Measurements from ENCODE around the gene KIF1B. TPM values are rescaled to one million over a fixed set of nuclear protein-coding genes. Genes with fewer than 3 reads are reported as not detected.
A peak's percentile ranks its signal among the peaks of the same experiment; 100 is the strongest.
"Not testable (repeated sequence)": the region's sequence is repeated elsewhere in the genome, so short reads cannot be mapped to it uniquely, and the experiment has no call there.

KIF1B gene
- total RNA-seq, 1 donor from 2014 or later, result 49.4 TPM

- Mint-ChIP-seq H3K36me3 (ENCODE audit: low read depth) (peaks cover 17% of the 10 kb centered on the region), H3K27ac (ENCODE audit: unreplicated experiment) (peak overlapping the region; percentile 67), H3K4me3 (ENCODE audit: unreplicated experiment) (peak overlapping the region; percentile 19), H3K27me3 (ENCODE audit: low read depth) (no peaks in the 10 kb centered on the region), H3K4me1 (ENCODE audit: low read depth) (peaks cover 46% of the 10 kb centered on the region), H3K9me3 (ENCODE audit: low read depth) (no peaks in the 10 kb centered on the region)
- DNase-seq (ENCODE audit: low spot score), result no peak
- no peak for TF ChIP-seq CTCF (IDR thresholded peaks at IDR 0.05)
These were observed 190.9 kb downstream of the KIF1B start for GRCh38 chr1:10401281-10401680.

- DNase-seq (ENCODE audit: low spot score), result no peak
- Mint-ChIP-seq H3K36me3 (ENCODE audit: low read depth) (peaks cover 27% of the 10 kb centered on the region), H3K9me3 (ENCODE audit: low read depth) (no peaks in the 10 kb centered on the region), H3K27ac (ENCODE audit: unreplicated experiment) (peak overlapping the region; percentile 75), H3K27me3 (ENCODE audit: low read depth) (no peaks in the 10 kb centered on the region), H3K4me1 (ENCODE audit: low read depth) (peaks cover 46% of the 10 kb centered on the region), H3K4me3 (ENCODE audit: unreplicated experiment) (no peak overlapping the region)
- TF ChIP-seq CTCF (IDR thresholded peaks at IDR 0.05), result no peak
These were observed 192.4 kb downstream of the KIF1B start for GRCh38 chr1:10402729-10403274.

DNA sequence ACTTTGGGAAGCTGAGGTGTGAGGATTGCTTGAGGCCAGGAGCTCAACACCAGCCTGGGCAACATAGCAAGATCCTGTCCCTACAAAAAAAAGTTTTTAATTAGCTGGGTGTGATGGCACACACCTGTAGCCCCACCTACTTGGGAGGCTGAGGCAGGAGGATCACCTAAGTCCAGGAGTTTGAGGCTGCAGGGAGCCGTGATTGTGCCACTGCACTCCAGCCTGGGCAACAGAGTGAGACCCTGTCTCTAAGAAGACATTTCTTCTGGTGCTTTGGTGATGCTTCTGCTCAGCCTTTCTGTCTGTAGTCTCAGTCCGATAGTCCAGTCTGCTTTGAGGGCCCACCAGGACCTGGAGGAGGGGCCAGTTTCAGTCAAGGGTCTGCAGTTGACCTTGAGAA, 196.8 kb downstream of the KIF1B start:
- Mint-ChIP-seq H3K36me3 (ENCODE audit: low read depth) (peaks cover 46% of the 10 kb centered on the region), H3K9me3 (ENCODE audit: low read depth) (no peaks in the 10 kb centered on the region), H3K4me3 (ENCODE audit: unreplicated experiment) (no peak overlapping the region), H3K27ac (ENCODE audit: unreplicated experiment) (no peak overlapping the region), H3K27me3 (ENCODE audit: low read depth) (no peaks in the 10 kb centered on the region), H3K4me1 (ENCODE audit: low read depth) (peaks cover 16% of the 10 kb centered on the region)
- DNase-seq (ENCODE audit: low spot score), result no peak
- no peak for TF ChIP-seq CTCF (IDR thresholded peaks at IDR 0.05)

- DNase-seq (ENCODE audit: low spot score), result no peak
- peaks cover 7% of the 10 kb centered on the region for H3K4me1 Mint-ChIP-seq (ENCODE audit: low read depth)
- no peak for TF ChIP-seq CTCF (IDR thresholded peaks at IDR 0.05)
- no peak overlapping the region for H3K4me3 Mint-ChIP-seq (ENCODE audit: unreplicated experiment)
- H3K36me3 Mint-ChIP-seq (ENCODE audit: low read depth), result peaks cover 69% of the 10 kb centered on the region
- H3K9me3 Mint-ChIP-seq (ENCODE audit: low read depth), result no peaks in the 10 kb centered on the region
- no peaks in the 10 kb centered on the region for H3K27me3 Mint-ChIP-seq (ENCODE audit: low read depth)
- H3K27ac Mint-ChIP-seq (ENCODE audit: unreplicated experiment), result peak overlapping the region; percentile 65
These were observed 205.0 kb downstream of the KIF1B start for GRCh38 chr1:10415211-10415930.

DNA sequence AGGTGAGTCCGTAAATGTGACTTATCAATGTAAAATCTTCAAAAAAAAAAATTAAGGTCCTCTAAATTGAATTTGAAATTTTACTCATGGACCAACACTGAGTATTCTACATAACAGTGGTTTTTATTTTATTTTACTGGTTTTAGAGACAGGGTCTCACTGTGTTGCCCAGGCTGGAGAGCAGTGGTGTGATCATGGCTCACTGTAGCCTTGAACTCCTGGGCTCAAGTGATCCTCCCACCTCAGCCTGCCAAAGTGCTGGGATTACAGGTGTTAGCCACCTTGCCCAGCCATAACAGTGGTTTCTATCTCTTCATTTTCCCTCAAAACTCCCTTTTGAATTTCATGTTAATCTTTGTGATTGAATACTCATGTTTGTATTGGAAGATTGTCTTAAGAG, 205.6 kb downstream of the KIF1B start:
- H3K27me3 Mint-ChIP-seq (ENCODE audit: low read depth); H3K4me1 Mint-ChIP-seq (ENCODE audit: low read depth); H3K27ac Mint-ChIP-seq (ENCODE audit: unreplicated experiment); H3K9me3 Mint-ChIP-seq (ENCODE audit: low read depth); H3K4me3 Mint-ChIP-seq (ENCODE audit: unreplicated experiment); DNase-seq (ENCODE audit: low spot score): not testable (repeated sequence)
- peaks cover 68% of the 10 kb centered on the region for H3K36me3 Mint-ChIP-seq (ENCODE audit: low read depth)

- DNase-seq (ENCODE audit: low spot score); H3K4me1 Mint-ChIP-seq (ENCODE audit: low read depth); H3K27ac Mint-ChIP-seq (ENCODE audit: unreplicated experiment); H3K27me3 Mint-ChIP-seq (ENCODE audit: low read depth); H3K9me3 Mint-ChIP-seq (ENCODE audit: low read depth); H3K4me3 Mint-ChIP-seq (ENCODE audit: unreplicated experiment): not testable (repeated sequence)
- H3K36me3 Mint-ChIP-seq (ENCODE audit: low read depth), result peaks cover 49% of the 10 kb centered on the region
These were observed 208.4 kb downstream of the KIF1B start for GRCh38 chr1:10418741-10419140.

Measured in chondrocyte (in vitro differentiated cells).